D721Med (cell line): ENCODE data around the gene SLC25A19.
"Not testable (repeated sequence)": the region's sequence is repeated elsewhere in the genome, so short reads cannot be mapped to it uniquely, and the experiment has no call there.

Experiments
- DNase-seq: peaks from one replicate; pipeline ENCODE4 v3.0.0; 2011; ENCODE audit warnings: low spot score; ENCODE audit not compliant: insufficient read length
- FAIRE-seq: peaks from 2 replicates; lab custom pipeline; 2011; peaks lifted over from hg19 to GRCh38; lab: Jason Lieb, UNC
- TF ChIP-seq, protein P1 (sequence below): IDR thresholded peaks from 2 replicates; pipeline ENCODE4 v1.5.1; 2012; ENCODE audit warnings: mild to moderate bottlenecking, control low read depth; ENCODE audit not compliant: insufficient read depth; ENCODE audit errors: missing control alignments

Gene SLC25A19

DNA sequence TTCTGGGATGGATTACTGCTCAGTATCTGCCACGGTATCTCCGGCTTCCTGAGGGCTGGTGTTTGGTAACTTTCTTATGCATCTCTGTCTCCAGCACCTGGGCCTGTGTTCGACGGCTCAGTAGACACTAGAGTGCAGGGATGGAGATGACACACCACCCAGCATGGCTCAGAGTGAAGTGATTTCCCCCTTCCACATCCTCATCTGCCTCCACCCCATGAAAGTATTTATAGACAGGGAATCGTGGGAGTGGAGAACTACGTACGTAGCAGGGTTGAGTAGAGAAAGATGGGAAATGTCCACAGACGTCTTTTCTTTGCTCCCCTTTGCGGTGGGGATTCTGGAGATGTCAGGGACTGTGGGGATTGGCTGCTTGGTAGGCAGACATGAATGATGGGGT, 11.8 kb upstream of the SLC25A19 start:
- FAIRE-seq (no peak), DNase-seq (no peak)
- TF ChIP-seq, protein P1, sequence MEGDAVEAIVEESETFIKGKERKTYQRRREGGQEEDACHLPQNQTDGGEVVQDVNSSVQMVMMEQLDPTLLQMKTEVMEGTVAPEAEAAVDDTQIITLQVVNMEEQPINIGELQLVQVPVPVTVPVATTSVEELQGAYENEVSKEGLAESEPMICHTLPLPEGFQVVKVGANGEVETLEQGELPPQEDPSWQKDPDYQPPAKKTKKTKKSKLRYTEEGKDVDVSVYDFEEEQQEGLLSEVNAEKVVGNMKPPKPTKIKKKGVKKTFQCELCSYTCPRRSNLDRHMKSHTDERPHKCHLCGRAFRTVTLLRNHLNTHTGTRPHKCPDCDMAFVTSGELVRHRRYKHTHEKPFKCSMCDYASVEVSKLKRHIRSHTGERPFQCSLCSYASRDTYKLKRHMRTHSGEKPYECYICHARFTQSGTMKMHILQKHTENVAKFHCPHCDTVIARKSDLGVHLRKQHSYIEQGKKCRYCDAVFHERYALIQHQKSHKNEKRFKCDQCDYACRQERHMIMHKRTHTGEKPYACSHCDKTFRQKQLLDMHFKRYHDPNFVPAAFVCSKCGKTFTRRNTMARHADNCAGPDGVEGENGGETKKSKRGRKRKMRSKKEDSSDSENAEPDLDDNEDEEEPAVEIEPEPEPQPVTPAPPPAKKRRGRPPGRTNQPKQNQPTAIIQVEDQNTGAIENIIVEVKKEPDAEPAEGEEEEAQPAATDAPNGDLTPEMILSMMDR: no peak

DNA sequence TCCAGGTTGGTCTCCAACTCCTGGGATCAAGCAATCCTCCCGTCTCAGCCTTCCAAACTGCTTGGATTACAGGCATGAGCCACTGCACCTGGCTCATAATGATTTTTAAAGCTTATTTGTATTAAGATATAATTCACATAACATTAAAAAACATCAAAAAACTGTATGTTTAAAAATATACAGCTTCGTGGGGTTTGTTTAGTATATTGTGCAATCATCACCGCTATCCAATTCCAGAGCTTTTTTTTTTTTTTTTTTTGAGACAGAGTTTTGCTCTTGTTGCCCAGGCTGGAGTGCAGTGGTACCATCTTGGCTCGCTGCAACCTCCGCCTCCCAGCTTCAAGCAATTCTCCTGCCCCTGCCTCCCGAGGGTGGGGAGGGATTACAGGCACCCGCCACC, 11.0 kb upstream of the SLC25A19 start:
- TF ChIP-seq, protein P1: no peak
- no peak for FAIRE-seq

DNA sequence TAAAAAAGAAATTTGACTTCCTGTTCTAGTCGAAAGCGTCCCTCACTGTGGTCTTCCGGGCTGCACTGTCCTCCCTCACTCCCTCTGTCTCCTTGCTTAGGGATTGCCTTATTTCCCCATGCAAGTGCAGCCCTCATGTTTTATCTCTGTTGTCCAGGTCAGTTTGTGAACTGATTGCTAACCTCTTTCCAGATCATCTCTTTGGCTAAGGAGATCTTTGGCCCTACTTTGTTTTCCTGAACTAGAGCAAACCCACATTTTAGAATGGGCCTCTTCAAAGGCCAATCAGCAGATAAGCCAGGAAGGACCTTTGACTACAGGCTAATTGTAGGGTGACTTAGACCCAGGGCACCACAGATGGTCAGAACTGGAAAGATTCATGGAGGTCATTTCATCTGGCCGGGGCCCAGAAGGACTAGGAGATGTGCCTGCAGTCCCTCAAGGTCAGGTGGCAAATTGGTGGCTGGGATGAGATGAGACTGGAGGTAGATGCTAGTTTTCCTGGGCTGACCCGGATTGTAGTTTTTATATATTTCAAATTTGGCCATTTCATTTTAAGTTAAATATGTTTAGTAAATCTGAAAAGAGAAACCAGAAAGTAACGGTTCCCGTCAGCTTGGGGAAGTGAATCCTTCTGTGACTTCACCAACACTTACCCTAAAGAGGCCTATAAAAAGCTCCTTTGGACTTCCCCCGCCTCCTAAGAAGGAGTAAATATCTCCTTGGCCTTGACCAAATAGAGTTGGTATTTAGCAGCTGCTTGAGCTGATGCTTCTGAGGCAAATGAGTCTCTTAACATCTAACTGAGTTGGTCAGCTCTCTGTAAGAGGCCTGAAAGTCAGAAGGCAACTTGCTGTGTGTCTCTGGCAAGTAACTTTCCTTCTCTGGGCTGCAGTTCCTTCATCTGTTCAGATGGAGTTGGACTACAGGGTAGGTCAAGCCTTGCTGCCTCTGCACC, 6.2 kb upstream of the SLC25A19 start:
- TF ChIP-seq, protein P1: no peak
- DNase-seq (no peak), FAIRE-seq (no peak)

More for the DNA sequence above, 11.0 kb upstream of the SLC25A19 start:
- no peak for DNase-seq

DNA sequence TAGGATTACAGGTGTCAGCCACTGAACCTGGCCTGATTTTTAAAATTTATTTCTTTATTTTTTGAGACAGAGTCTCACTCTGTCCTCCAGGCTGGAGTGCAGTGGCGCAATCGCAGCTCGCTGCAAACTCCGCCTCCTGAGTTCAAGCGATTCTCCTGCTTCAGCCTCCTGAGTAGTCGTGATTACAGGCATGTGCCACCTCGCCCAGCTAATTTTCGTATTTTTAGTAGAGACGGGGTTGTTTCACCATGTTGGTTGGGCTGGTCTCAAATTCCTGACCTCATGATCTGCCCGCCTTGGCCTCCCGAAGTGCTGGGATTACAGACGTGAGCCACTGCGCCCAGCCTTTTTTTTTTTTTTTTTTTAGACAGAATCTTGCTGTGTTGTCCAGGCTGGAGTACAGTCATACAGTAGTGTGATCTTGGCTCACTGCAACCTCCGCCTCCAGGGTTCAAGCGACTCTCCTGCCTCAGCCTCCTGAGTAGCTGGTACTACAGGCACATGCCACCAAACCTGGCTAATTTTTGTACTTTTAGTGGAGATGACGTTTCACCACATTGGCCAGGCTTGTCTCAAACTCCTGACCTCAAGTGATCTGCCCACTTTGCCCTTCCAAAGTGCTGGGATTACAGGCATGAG, 3.7 kb upstream of the SLC25A19 start:
- DNase-seq, FAIRE-seq: not testable (repeated sequence)

GRCh38 chr17:75289832-75290337, 652 bp upstream of the SLC25A19 start:
- no peak for DNase-seq
- TF ChIP-seq, protein P1: no peak
- FAIRE-seq: no peak

DNA sequence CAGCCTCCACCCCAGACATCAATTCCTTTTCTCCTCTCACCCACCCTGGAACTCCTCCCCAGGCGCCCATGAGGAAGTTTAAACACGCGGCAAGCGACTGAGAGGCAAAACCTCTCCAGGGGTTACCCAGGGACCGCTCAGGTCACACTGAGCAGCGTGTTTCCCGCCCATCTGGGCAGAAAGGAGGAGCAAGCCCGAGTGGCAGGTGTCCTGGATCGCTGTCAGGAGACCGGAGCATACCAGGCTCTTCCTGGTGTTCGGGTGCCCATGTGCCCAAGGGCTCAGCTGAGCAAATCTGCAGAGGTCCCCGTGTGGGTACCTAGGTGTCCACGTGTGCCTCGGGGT, 491 bp downstream of the SLC25A19 start:
- TF ChIP-seq, protein P1: no peak
- FAIRE-seq (no peak), DNase-seq (peak; percentile 32)

GRCh38 chr17:75288359-75288758, 874 bp downstream of the SLC25A19 start:
- TF ChIP-seq, protein P1: no peak
- FAIRE-seq: no peak

More at GRCh38 chr17:75288359-75288758, 874 bp downstream of the SLC25A19 start:
- DNase-seq: no peak
